HG03064 (cell line): ENCODE measurements around the gene CCDC157.
"Not testable (repeated sequence)": the region's sequence is repeated elsewhere in the genome, so short reads cannot be mapped to it uniquely, and the experiment has no call there.

Source experiments
- ATAC-seq: cut with Tn5 transposase; IDR thresholded peaks from one replicate; pipeline ENCODE4 v1.9.1; 2021; ENCODE audit warnings: low read depth; ENCODE audit not compliant: unreplicated experiment

Gene CCDC157

GRCh38 chr22:30325724-30326254 lies 31.0 kb upstream of the CCDC157 start:
- ATAC-seq: no peak

GRCh38 chr22:30326255-30326705 lies 30.5 kb upstream of the CCDC157 start:
- peak; percentile 16 for ATAC-seq

GRCh38 chr22:30326706-30327362 lies 30.0 kb upstream of the CCDC157 start, which contains the start of gene TBC1D10A:
Gene TBC1D10A (minus strand): TSS chr22:30326941. CDS start chr22:30326881, 60 bp downstream.
- ATAC-seq: peak; percentile 75

GRCh38 chr22:30327864-30328345 lies 28.9 kb upstream of the CCDC157 start:
- no peak for ATAC-seq

- no peak for ATAC-seq
Measured at GRCh38 chr22:30328466-30329049, 28.2 kb upstream of the CCDC157 start.

GRCh38 chr22:30332551-30332950 lies 24.3 kb upstream of the CCDC157 start:
- no peak for ATAC-seq

- ATAC-seq: no peak
Measured at GRCh38 chr22:30332994-30333706, 23.7 kb upstream of the CCDC157 start.

GRCh38 chr22:30333707-30334087 lies 23.1 kb upstream of the CCDC157 start:
- ATAC-seq: no peak

GRCh38 chr22:30334646-30335045 lies 22.2 kb upstream of the CCDC157 start:
- no peak for ATAC-seq

GRCh38 chr22:30335236-30335635 lies 21.6 kb upstream of the CCDC157 start:
- ATAC-seq: no peak

- no peak for ATAC-seq
Measured at GRCh38 chr22:30336752-30337460, 19.9 kb upstream of the CCDC157 start.

- no peak for ATAC-seq
Measured at GRCh38 chr22:30337461-30337778, 19.4 kb upstream of the CCDC157 start.

- not testable (repeated sequence) for ATAC-seq
Measured at GRCh38 chr22:30338341-30338740, 18.5 kb upstream of the CCDC157 start.

- ATAC-seq: no peak
Measured at GRCh38 chr22:30338802-30339201, 18.0 kb upstream of the CCDC157 start.

GRCh38 chr22:30340911-30341685 lies 15.7 kb upstream of the CCDC157 start:
- no peak for ATAC-seq

- ATAC-seq: no peak
Measured at GRCh38 chr22:30344447-30345200, 12.2 kb upstream of the CCDC157 start.

GRCh38 chr22:30347255-30347892 lies 9.4 kb upstream of the CCDC157 start:
- no peak for ATAC-seq

- no peak for ATAC-seq
Measured at GRCh38 chr22:30348404-30348803, 8.4 kb upstream of the CCDC157 start.

GRCh38 chr22:30348809-30349208 lies 8.0 kb upstream of the CCDC157 start:
- ATAC-seq: no peak
